ENCODE data around the gene KMT5B. TPM values are rescaled to one million over a fixed set of nuclear protein-coding genes. Genes with fewer than 3 reads are reported as not detected.
A peak's percentile ranks its signal among the peaks of the same experiment; 100 is the strongest.

The KMT5B gene
- total RNA-seq (2012; rRNA removed) (13.4 and 26.1 TPM in 2 replicates), polyA plus RNA-seq (2012; rRNA removed) (9.6 and 11.2 TPM in 2 replicates), Bru-seq, nascent RNA (percentile 89 among the genes with signal in this experiment), BruChase-seq, experiment 1, labeled RNA remaining after a 6-hour chase (percentile 83 among the genes with signal in this experiment), BruChase-seq, experiment 2, labeled RNA remaining after a 2-hour chase (percentile 81 among the genes with signal in this experiment)
- polyA plus RNA-seq (2012; cell fraction: cytosol; rRNA removed) = 2.9 and 4.4 TPM in 2 replicates
- polyA plus RNA-seq (2012; cell fraction: nucleus; rRNA removed; ENCODE audit: low replicate concordance) = 5.9 and 30.5 TPM in 2 replicates
- long read RNA-seq, partial matches to known transcripts = 28 of 75 reads
- long read RNA-seq, other reads (novel, unspliced or antisense) = 47 of 75 reads

GRCh38 chr11:68213135-68213515 is at the start of gene KMT5B:
TSS of gene KMT5B (minus strand) at chr11:68213296. CDS start at chr11:68190076, 23,220 bp downstream.
- Histone ChIP-seq H3K23ac (ENCODE audit: low read depth, low read length) (peak within 1 kb of the TSS; percentile 93), H2BK120ac (ENCODE audit: low read depth, low read length) (peak within 1 kb of the TSS; percentile 72), H3K56ac (ENCODE audit: extremely low read depth, insufficient read depth, low read length) (peak within 1 kb of the TSS; percentile 65; the same call in 1 of the 2 replicates), H3K4me3 (ENCODE audit: insufficient read depth, low read depth, low read length) (peak within 1 kb of the TSS; percentile 100), H2BK5ac (ENCODE audit: low read depth, low read length, poor library complexity, severe bottlenecking) (peak within 1 kb of the TSS; percentile 100), H3K18ac (ENCODE audit: low read depth, low read length) (peak within 1 kb of the TSS; percentile 78), H4K8ac (ENCODE audit: low read depth in 2 of 2, low read length in 2 of 2) (peak within 1 kb of the TSS; percentile 93 to 98; a peak in 2 of 4 replicates), H3K27ac (ENCODE audit: insufficient read depth, low read length) (peak within 1 kb of the TSS; percentile 89), H2AK9ac (replicated peaks; ENCODE audit: low read depth, low read length, poor library complexity) (peak within 1 kb of the TSS; percentile 96), H3K79me1 (ENCODE audit: low read depth in 1 of 2, low read length in 2 of 2) (peaks cover 6 to 43% of the 10 kb centered on the region in 2 experiments), H3K4me1 (ENCODE audit: control insufficient read depth, insufficient read depth, low read length) (peaks cover 5% of the 10 kb centered on the region; the same call in 1 of the 2 replicates), H4K5ac (ENCODE audit: low read depth, low read length) (peak within 1 kb of the TSS; percentile 88), H3K9me1 (ENCODE audit: insufficient read depth, low read length) (peaks cover 13% of the 10 kb centered on the region; the same call in 1 of the 2 replicates), H4K20me1 (ENCODE audit: insufficient read depth, low read length) (peaks cover 46% of the 10 kb centered on the region), H3K4ac (ENCODE audit: low read depth, low read length) (peak within 1 kb of the TSS; percentile 96), H2AK5ac (ENCODE audit: low read depth, low read length) (peak within 1 kb of the TSS; percentile 61), H2AFZ (replicated peaks; ENCODE audit: low read length, poor library complexity) (peak within 1 kb of the TSS; percentile 95), H3K14ac (replicated peaks; ENCODE audit: low read depth, low read length) (peak within 1 kb of the TSS; percentile 96), H2BK20ac (ENCODE audit: low read depth, low read length) (no peak within 1 kb of the TSS), H3K9me3 (ENCODE audit: control insufficient read depth, insufficient read depth, low read length) (no peaks in the 10 kb centered on the region), H3K27me3 (ENCODE audit: control insufficient read depth, insufficient read depth, low read length) (peaks cover 19% of the 10 kb centered on the region), H3K9ac (ENCODE audit: low read depth, low read length) (peak within 1 kb of the TSS; percentile 91), H4K91ac (ENCODE audit: insufficient read depth, low read depth, low read length) (peak within 1 kb of the TSS; percentile 84), H3K36me3 (ENCODE audit: control insufficient read depth, insufficient read depth, low read length) (no peaks in the 10 kb centered on the region), H3K4me2 (ENCODE audit: low read depth, low read length) (peak within 1 kb of the TSS; percentile 94), H2BK15ac (ENCODE audit: low read depth, low read length) (peak within 1 kb of the TSS; percentile 21; the same call in 1 of the 3 replicates)
- ATAC-seq (ENCODE audit: low read depth) (peak; percentile 25), DNase-seq (peak; percentile 54)
- ChIA-PET CTCF (no interaction called here), POLR2A (ENCODE audit: unreplicated experiment) (no interaction called here)
- dilution Hi-C loops (cut with HindIII; ENCODE audit: low sequenced_read_pairs, unreplicated experiment) (no loop called here), in situ Hi-C loops (cut with MboI; ENCODE audit: low sequenced_read_pairs) (no loop called here), intact Hi-C loops (cut with micrococcal nuclease) (no loop called here)
- TF ChIP-seq MAZ (IDR thresholded peaks at IDR 0.05; ENCODE audit: borderline replicate concordance, low read depth, low read length) (peak; percentile 13; the same call in 1 of the 2 replicates), CHD1 (IDR thresholded peaks at IDR 0.05; ENCODE audit: low read depth, low read length) (0 out of 2 replicates have a peak, but pooled peaks have one; percentile 24), NFE2L2 (IDR thresholded peaks at IDR 0.05; ENCODE audit: low read depth, low read length) (no peak)
- no TSS peak for BruUV-seq (replicated peaks)
- 0% methylated on average over 2 of the region's 60 CpGs; no CpG with 5 or more reads in 1 of the 2 experiments for WGBS, 2 experiments (ENCODE audit: extremely low coverage in 2 of 2, insufficient read length in 1 of 2)

All from IMR-90 (cell line).